SK-N-SH (cell line): Measurements from ENCODE around the gene UBE2E3. TPM values are rescaled to one million over a fixed set of nuclear protein-coding genes. Genes with fewer than 3 reads are reported as not detected.

Experiments used
- CTCF ChIA-PET: fragments of 300-600, 350-600 bp; formaldehyde crosslinking; extraction: SDS; loops from one replicate; lab custom pipeline; 2021; lab: Yijun Ruan, JAX
- POLR2A ChIA-PET: fragments of 350-600 bp; sonication (Branson Sonifier 250); formaldehyde crosslinking; extraction: SDS; loops from one replicate; lab custom pipeline; 2020; ENCODE audit warnings: antibody characterized with exemption, inconsistent platforms; lab: Yijun Ruan, JAX
- DNase-seq: peaks from one replicate; pipeline ENCODE4 v3.0.0; 2012
- H2AFZ ChIP-seq: fragments of 200-600 bp; sonication (generic); 2 replicates; pipeline ENCODE4 v1.8.1; 2016; ENCODE audit warnings: antibody characterized with exemption, mild to moderate bottlenecking, low read depth
- H3F3A ChIP-seq: fragments of 200-600 bp; sonication (generic); replicated peaks from 2 replicates; pipeline ENCODE3; 2016; ENCODE audit warnings: antibody characterized with exemption, mild to moderate bottlenecking; ENCODE audit not compliant: insufficient read depth
- H3K27ac ChIP-seq, 2 experiments: fragments of 200-500 bp in 1 of 2; fragments of 200-600 bp in 1 of 2; sonication (Bioruptor generic) in 1 of 2; sonication (generic), shearing (Covaris generic) in 1 of 2; 2 replicates each; pipeline versions ENCODE4 v1.5.1 to v1.6.1; 2014 to 2016; ENCODE audit warnings: low read depth in 2 of 2, inconsistent platforms in 1 of 2, low read length in 1 of 2, mild to moderate bottlenecking in 1 of 2, mixed read lengths in 1 of 2
- H3K27me3 ChIP-seq: fragments of 200-600 bp; sonication (generic), shearing (Covaris generic); 2 replicates; pipeline ENCODE4 v1.6.1; 2016; ENCODE audit warnings: mixed run types; ENCODE audit not compliant: insufficient read depth
- H3K36me3 ChIP-seq, 2 experiments: fragments of 200-500 bp in 1 of 2; fragments of 200-600 bp in 1 of 2; sonication (Bioruptor generic) in 1 of 2; sonication (generic) in 1 of 2; replicated peaks in 1 of 2; 2 replicates each; pipeline versions ENCODE3 to v1.5.1; 2014 to 2016; ENCODE audit warnings: low read length in 1 of 2, mild to moderate bottlenecking in 1 of 2; ENCODE audit not compliant: insufficient read depth in 2 of 2, control insufficient read depth in 1 of 2
- H3K4me1 ChIP-seq, 2 experiments: fragments of 200-500 bp in 1 of 2; fragments of 200-600 bp in 1 of 2; sonication (Bioruptor generic) in 1 of 2; sonication (generic), shearing (Covaris generic) in 1 of 2; 2 replicates each; pipeline versions ENCODE4 v1.5.1 to v1.6.1; 2014 to 2016; ENCODE audit warnings: low read depth in 1 of 2, low read length in 1 of 2, mixed run types in 1 of 2; ENCODE audit not compliant: insufficient read depth in 2 of 2, control insufficient read depth in 1 of 2
- H3K4me2 ChIP-seq: fragments of 200-600 bp; sonication (generic), shearing (Covaris generic); 2 replicates; pipeline ENCODE4 v1.6.1; 2017; ENCODE audit warnings: mixed run types
- H3K4me3 ChIP-seq, 2 experiments: fragments of 200-500 bp in 1 of 2; fragments of 200-600 bp in 1 of 2; sonication (Bioruptor generic) in 1 of 2; sonication (generic), shearing (Covaris generic) in 1 of 2; 2 replicates each; pipeline versions ENCODE4 v1.5.1 to v1.8.1; 2014 to 2016; ENCODE audit warnings: low read depth in 2 of 2, inconsistent platforms in 1 of 2, low read length in 1 of 2, mild to moderate bottlenecking in 1 of 2, mixed read lengths in 1 of 2, moderate library complexity in 1 of 2
- H3K79me2 ChIP-seq: fragments of 200-600 bp; sonication (generic); 2 replicates; pipeline ENCODE4 v1.8.1; 2017; ENCODE audit warnings: mild to moderate bottlenecking; ENCODE audit not compliant: insufficient read depth
- H3K9ac ChIP-seq: fragments of 200-600 bp; sonication (generic); 2 replicates; pipeline ENCODE4 v1.6.1; 2017; ENCODE audit warnings: mixed run types
- H3K9me2 ChIP-seq: fragments of 200-600 bp; sonication (generic); 2 replicates; pipeline ENCODE4 v1.6.1; 2017; ENCODE audit warnings: mixed run types
- H3K9me3 ChIP-seq: fragments of 200-600 bp; sonication (generic); 2 replicates; pipeline ENCODE4 v1.6.1; 2017; ENCODE audit warnings: mixed run types, mild to moderate bottlenecking, moderate library complexity
- H4K20me1 ChIP-seq: fragments of 200-600 bp; sonication (generic); 2 replicates; pipeline ENCODE4 v1.6.1; 2017; ENCODE audit warnings: mild to moderate bottlenecking, mixed run types; ENCODE audit not compliant: insufficient read depth
- GABPA ChIP-seq: IDR thresholded peaks from 2 replicates; pipeline ENCODE4 v1.4.0; 2012; ENCODE audit warnings: low read depth, mild to moderate bottlenecking
- POLR2AphosphoS5 ChIP-seq: IDR thresholded peaks from 2 replicates; pipeline ENCODE4 v1.6.1; 2012; ENCODE audit warnings: low read depth, low read length
- TCF12 ChIP-seq: IDR thresholded peaks from 2 replicates; pipeline ENCODE4 v1.4.0; 2012
- WGBS: methylation state at CpG from one replicate; pipeline ENCODE4 v1.1.6; 2017; ENCODE audit warnings: low lambda C conversion rate; 5-methylcytosine and 5-hydroxymethylcytosine counted together
- polyA plus RNA-seq, 3 experiments: library from polyadenylated mRNA; depleted of rRNA; stranded (reverse); fragments of >200 nt; gene quantifications; 2 replicates each; pipeline ENCODE4 v1.2.3, GENCODE V29; 2012
- TF ChIP-seq, protein P1 (sequence below): IDR thresholded peaks from 2 replicates; pipeline ENCODE4 v1.4.0; 2012; ENCODE audit warnings: low read depth

Gene UBE2E3
- polyA plus RNA-seq, 1 of the 3 experiments (the other 2 are of a cell fraction), result 62.9 TPM

DNA sequence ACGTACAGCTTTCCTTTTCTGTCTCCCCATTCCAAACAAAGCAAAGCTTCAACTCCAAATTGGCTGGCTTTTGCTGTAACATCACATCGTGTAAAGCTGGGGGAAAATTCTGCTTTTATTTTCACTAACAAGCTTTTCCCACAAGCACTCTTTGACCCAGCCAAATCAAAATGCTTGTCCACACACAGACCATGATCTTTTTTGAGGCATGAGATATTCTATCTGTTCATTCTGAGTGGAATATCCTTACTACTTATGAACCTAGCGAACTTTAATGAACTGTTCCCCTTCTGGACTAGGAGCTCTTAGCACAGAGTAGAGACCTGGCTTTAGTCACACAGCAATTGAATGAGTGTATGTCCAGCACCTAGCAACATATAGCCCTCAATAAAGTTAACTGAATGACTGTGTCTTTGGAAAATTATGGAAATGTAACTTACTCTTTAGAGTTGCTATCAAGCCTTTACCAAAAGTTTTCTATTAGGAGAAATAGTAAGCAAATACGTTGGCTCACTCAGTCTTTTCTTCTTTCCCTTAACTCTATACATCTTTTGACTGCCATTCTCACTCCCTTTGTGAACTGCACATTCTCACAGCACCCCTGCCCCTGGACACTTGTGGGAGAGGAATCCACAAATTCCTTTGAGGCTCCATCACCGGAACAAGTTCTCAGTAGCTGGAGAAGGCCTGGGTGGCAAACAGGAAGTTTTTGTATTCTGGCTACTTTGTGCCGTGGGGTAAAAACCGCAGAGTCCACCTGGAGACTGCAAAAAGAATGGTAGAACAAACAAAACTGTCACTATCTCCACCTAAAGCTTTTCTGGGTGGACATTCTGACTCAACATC is 1.3 kb upstream of the UBE2E3 start:
- no peak for DNase-seq
- Histone ChIP-seq H3K36me3 (peaks cover 9 to 13% of the 10 kb centered on the region in 2 experiments), H3K9me3 (no peaks in the 10 kb centered on the region), H3K4me3 (no peak overlapping the region), H3K27me3 (no peaks in the 10 kb centered on the region), H4K20me1 (no peaks in the 10 kb centered on the region), H3K9me2 (no peaks in the 10 kb centered on the region), H3K9ac (peak overlapping the region; percentile 50; the same call in 1 of the 2 replicates), H3K79me2 (peaks cover 27% of the 10 kb centered on the region), H3F3A (peaks cover 16% of the 10 kb centered on the region), H3K4me2 (peak overlapping the region; percentile 74), H2AFZ (peak overlapping the region; percentile 84), H3K27ac (peak overlapping the region; percentile 56 to 69; a peak in 3 of 4 replicates), H3K4me1 (peaks cover 5 to 18% of the 10 kb centered on the region in 2 experiments; a peak in 3 of 4 replicates)
- CTCF ChIA-PET, result interaction anchor here (0.8 to 3.7 kb wide), 5 partner anchors 9 to 855 kb away, joined by 3 to 50 read pairs (median 6); no protein-coding TSS in a partner anchor
- WGBS, result 78% methylated on average over 7 of the region's 7 CpGs
- TF ChIP-seq, protein P1, sequence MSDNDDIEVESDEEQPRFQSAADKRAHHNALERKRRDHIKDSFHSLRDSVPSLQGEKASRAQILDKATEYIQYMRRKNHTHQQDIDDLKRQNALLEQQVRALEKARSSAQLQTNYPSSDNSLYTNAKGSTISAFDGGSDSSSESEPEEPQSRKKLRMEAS, result no peak
- no peak for TF ChIP-seq POLR2AphosphoS5
- TF ChIP-seq TCF12, result peak; percentile 25; the same call in 1 of the 2 replicates
- peak; percentile 28; the same call in 1 of the 2 replicates for TF ChIP-seq GABPA
- POLR2A ChIA-PET, result interaction anchor here (1.0 kb wide), 1 partner anchor 371 kb away, joined by 3 read pairs; no protein-coding TSS in a partner anchor

DNA sequence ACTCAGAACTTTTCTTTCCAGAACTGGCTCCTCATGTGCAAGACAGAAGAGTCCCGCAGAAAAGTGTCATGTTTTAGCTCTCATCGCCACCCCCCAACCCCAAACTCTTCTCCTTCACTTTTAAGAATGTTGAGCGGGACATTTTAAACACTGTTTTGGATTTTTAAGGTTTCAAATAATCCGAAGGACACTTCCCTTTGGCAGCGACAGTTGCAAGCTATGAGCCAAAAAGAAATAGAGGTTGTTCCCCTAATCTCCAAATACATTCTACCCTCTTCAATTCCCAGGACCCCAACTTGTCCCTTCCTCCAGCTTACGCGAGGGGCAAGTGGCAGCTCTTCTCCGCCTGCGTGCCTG is 678 bp upstream of the UBE2E3 start:
- ChIA-PET POLR2A (interaction anchor here (1.0 kb wide), 1 partner anchor 371 kb away, joined by 3 read pairs; no protein-coding TSS in a partner anchor), CTCF (interaction anchor here (0.8 to 3.7 kb wide), 11 partner anchors 10 to 856 kb away, joined by 3 to 50 read pairs (median 4); no protein-coding TSS in a partner anchor)
- DNase-seq, result no peak

More for the DNA sequence above, 678 bp upstream of the UBE2E3 start:
- Histone ChIP-seq H3K79me2 (peaks cover 33% of the 10 kb centered on the region), H3K9me2 (no peaks in the 10 kb centered on the region), H2AFZ (peak overlapping the region; percentile 84), H3K9me3 (no peaks in the 10 kb centered on the region), H4K20me1 (no peaks in the 10 kb centered on the region), H3K4me2 (peak overlapping the region; percentile 74), H3K27me3 (no peaks in the 10 kb centered on the region), H3K27ac (peak overlapping the region; percentile 56 to 69), H3K4me3 (peak overlapping the region; percentile 51 to 84), H3K4me1 (peaks cover 5 to 22% of the 10 kb centered on the region in 2 experiments; a peak in 3 of 4 replicates), H3K9ac (peak overlapping the region; percentile 50), H3F3A (peaks cover 16% of the 10 kb centered on the region), H3K36me3 (peaks cover 13% of the 10 kb centered on the region in 2 experiments)
- TF ChIP-seq, protein P1, result no peak; the same call in 1 of the 2 replicates
- WGBS, result 86% methylated on average over 9 of the region's 9 CpGs
